Measurements from ENCODE around the gene PDZD2.

Gene PDZD2

GRCh38 chr5:32145378-32145777 is 506.4 kb downstream of the PDZD2 start:
- DNase-seq (ENCODE audit: low spot score), result no peak

GRCh38 chr5:32147236-32147635 is 508.3 kb downstream of the PDZD2 start:
- no peak for DNase-seq (ENCODE audit: low spot score)

DNA sequence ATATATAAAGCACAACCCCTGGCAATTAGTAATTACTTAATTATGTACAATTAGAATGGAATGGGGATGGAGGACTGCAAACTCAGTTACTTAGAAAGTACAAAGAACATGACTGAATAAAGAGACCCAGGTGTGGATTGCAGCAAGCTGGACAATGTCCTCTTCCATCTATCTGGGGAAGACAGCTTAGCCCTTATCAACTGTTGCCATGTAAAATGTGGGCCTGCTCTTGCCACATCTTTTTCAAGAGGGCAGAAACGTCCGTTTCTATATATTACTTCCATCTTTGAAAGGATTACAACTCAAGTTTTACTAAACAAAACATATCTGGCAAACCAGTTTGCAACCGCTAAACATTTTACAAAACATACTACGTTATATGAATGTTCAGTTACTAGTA is 509.0 kb downstream of the PDZD2 start:
- no peak for DNase-seq (ENCODE audit: low spot score)

GRCh38 chr5:32150366-32150765 is 511.4 kb downstream of the PDZD2 start:
- no peak for DNase-seq (ENCODE audit: low spot score)

DNA sequence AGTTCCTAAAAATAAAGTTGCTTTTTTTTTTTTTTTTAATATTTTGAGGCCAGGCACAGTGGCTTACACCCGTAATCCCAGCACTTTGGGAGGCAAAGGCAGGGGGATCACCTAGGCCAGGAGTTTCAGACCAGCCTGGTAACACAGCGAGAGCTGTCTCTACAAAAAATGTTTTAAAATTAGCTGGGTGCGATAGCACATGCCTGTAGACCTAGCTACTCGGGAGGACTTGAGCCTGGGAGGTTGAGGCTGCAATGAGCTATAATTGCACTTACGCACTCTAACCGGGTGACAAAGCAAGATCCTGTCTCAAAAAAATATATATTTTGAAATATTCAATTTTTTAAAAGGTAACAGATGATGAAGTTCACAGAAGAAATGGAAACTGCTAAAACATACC is 512.3 kb downstream of the PDZD2 start:
- no peak for DNase-seq (ENCODE audit: low spot score)

DNA sequence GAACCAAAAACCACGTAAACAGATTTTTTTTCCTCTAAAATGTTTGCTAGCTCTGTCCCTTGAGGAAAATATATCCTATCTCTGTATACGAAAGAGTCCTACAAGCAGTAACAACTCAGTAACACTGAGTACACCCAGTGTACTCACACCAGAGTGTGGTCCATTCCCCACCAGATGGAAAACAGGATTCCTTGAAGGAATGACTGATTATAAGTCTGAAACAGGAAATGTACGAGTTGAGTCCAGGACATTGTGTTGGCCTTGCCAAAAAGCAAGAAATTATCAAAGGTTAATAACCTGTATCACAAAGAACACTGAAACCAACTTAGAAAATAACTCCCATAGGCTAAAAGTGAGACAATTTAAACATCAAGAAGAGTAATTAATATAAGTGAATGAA is 514.8 kb downstream of the PDZD2 start:
- no peak for DNase-seq (ENCODE audit: low spot score)

DNA sequence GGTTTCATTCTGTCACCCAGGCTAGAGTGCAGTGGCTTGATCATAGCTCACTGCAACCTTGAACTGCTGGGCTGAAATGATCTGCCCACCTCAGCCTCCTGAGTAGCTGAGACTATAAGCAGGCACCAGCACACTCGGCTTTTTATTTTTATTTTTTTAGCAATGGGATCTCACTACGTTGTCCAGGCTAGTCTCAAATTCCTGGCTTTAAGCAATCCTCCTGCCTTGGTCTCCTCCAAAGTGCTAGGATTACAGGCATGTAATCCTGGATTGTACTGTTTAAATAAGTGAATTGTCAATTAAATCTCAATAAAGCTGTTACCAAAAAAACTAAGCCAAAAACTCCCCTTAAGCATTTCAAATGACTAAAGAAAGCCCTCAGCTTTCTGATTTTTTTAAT is 516.3 kb downstream of the PDZD2 start:
- DNase-seq (ENCODE audit: low spot score), result no peak

DNA sequence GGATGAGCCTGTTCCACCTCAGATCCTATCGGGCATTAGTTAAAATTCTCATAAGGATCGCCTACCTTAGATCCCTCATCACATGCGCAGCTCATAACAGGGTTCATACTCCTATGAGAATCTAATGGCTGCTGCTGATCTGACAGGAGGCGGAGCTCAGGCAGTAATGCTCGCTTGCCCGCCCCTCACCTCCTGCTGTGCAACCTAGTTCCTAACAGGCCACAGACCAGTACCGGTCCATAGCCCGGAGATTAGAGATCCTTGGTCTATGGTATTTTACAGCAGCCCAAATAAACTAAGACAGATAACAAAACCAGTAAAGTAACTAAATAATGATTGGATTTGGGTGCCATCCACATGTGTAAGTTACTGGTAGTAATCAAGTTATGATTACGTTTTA is 517.7 kb downstream of the PDZD2 start:
- no peak for DNase-seq (ENCODE audit: low spot score)

GRCh38 chr5:32157078-32157477 is 518.1 kb downstream of the PDZD2 start:
- no peak for DNase-seq (ENCODE audit: low spot score)

GRCh38 chr5:32158679-32158975 is 519.7 kb downstream of the PDZD2 start:
- DNase-seq (ENCODE audit: low spot score), result no peak

DNA sequence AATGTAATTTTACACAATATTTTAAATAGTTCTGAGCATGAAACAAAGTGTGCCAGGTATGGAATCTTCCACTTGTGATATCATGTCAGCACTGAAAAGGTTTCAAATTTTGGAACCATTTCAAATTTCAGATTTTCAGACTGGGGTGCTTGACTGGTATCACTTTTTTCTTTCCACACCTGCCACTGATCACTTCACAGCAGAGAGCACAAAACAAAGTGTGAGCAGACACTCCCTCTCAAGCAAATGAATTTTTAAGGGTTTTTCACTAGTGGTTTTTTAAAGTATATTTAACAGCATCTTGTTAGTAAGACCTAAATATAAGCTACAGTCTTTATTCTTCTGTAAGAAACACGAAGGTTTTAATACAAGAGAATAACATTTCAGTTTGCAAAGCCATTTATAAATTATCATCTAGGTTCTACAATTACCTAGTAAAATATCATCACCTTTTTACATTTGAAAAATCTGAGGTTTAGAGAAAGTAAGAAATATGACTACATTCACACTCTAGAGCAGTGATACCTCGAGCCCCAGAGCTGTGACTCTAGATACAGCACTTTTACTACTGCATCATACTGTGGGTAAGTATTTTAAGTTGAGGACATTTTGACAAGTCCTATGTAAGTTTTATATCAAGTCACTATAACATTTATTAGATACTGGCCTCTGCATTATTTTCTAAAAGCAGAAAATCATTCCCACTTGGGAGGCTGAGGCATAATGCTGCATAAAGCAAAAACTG is 520.6 kb downstream of the PDZD2 start:
- no peak for DNase-seq (ENCODE audit: low spot score)

- no peak for DNase-seq (ENCODE audit: low spot score)
Measured at GRCh38 chr5:32160228-32160627, 521.3 kb downstream of the PDZD2 start.
